NT2/D1 (cell line): ENCODE measurements around the gene SLC6A18.

ENCODE experiments used
- DNase-seq: peaks from one replicate; pipeline ENCODE4 v3.0.0-alpha.2; 2011; ENCODE audit warnings: low read depth, low spot score
- H3K27me3 ChIP-seq: 2 replicates; pipeline ENCODE4 v1.6.0; 2011; ENCODE audit warnings: mild to moderate bottlenecking; ENCODE audit not compliant: insufficient read length, insufficient read depth
- H3K36me3 ChIP-seq: 2 replicates; pipeline ENCODE4 v1.6.1; 2011; ENCODE audit warnings: mild to moderate bottlenecking, low read length, mixed read lengths; ENCODE audit not compliant: insufficient read depth, insufficient read length
- H3K4me1 ChIP-seq: 2 replicates; pipeline ENCODE4 v1.5.1; 2011; ENCODE audit not compliant: insufficient read depth, insufficient read length
- H3K4me3 ChIP-seq: 2 replicates; pipeline ENCODE4 v1.5.1; 2011; ENCODE audit warnings: low read depth; ENCODE audit not compliant: insufficient read length
- H3K9ac ChIP-seq: 2 replicates; pipeline ENCODE4 v1.6.0; 2011; ENCODE audit warnings: low read depth; ENCODE audit not compliant: insufficient read length
- H3K9me3 ChIP-seq: 2 replicates; pipeline ENCODE4 v1.5.1; 2011; ENCODE audit warnings: mild to moderate bottlenecking, low read length; ENCODE audit not compliant: insufficient read depth
- SUZ12 ChIP-seq: IDR thresholded peaks from 2 replicates; pipeline ENCODE4 v1.6.1; 2011; ENCODE audit not compliant: insufficient read length, insufficient read depth; ENCODE audit errors: extremely low read depth
- YY1 ChIP-seq: IDR thresholded peaks from 2 replicates; pipeline ENCODE4 v1.6.1; 2011; ENCODE audit not compliant: insufficient read length, insufficient read depth
- ZNF274 ChIP-seq: IDR thresholded peaks from 2 replicates; pipeline ENCODE4 v1.6.1; 2011; ENCODE audit warnings: mild to moderate bottlenecking, low read depth, low read length

Gene SLC6A18

DNA sequence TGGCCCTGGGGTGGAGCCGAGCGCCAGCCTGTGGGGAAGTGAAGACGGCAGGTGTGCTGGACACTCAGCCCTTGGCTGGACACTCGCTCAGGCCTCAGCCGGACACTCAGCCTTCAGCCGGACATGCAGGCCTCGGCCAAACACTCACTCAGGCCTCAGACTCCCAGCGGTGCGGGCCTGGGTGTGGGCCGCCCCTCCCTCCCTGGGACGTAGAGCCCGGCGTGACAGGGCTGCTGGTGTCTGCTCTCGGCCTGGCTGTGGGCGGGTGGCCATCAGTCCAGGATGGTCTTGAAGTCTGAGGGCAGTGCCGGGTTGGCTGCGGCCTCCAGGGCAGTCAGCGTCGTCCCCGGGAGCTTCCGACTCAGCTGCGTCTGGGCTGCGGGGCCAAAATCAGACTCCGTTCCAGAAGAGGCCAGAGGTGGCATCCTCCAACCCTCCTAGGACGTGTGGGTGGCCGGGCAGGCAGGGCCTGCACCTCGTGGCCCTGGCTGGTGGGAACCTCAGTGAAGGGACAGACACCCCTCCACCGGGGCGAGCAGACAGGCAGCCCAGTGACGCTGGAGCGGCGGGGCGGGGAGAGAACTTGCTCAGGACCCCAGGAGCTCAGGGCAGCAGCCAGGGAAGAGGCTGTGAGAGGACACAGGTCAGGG, 28.4 kb downstream of the SLC6A18 start:
- no peak for DNase-seq
- Histone ChIP-seq H3K36me3 (no peaks in the 10 kb centered on the region), H3K27me3 (no peaks in the 10 kb centered on the region), H3K4me3 (no peak overlapping the region), H3K4me1 (no peaks in the 10 kb centered on the region), H3K9me3 (no peaks in the 10 kb centered on the region), H3K9ac (no peak overlapping the region)
- TF ChIP-seq YY1 (no peak), ZNF274 (no peak), SUZ12 (no peak)

DNA sequence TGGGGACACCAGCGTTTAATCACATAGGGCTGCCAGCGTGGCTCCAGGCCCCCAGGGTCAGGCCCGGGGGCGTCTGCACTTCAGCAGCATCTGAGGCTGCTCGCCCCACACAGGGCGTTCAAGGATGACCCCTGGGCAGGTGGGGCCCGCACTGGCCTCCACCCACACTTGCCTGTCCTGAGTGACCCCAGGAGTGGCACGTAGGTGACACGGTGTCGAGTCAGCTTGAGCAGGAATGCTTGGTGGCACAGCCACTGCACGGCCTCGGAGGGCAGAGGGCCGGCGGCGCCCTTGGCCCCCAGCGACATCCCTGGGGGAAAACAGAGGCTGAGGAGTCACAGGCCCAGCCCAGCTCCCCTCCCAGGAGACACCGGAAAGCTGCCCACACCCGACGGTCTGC, 29.0 kb downstream of the SLC6A18 start:
- no peak overlapping the region for H3K4me3 ChIP-seq
- no peaks in the 10 kb centered on the region for H3K4me1 ChIP-seq
- DNase-seq = no peak
- no peaks in the 10 kb centered on the region for H3K9me3 ChIP-seq
- no peaks in the 10 kb centered on the region for H3K27me3 ChIP-seq
- H3K36me3 ChIP-seq = no peaks in the 10 kb centered on the region
- TF ChIP-seq ZNF274 (no peak), YY1 (no peak), SUZ12 (no peak)
- no peak overlapping the region for H3K9ac ChIP-seq

DNA sequence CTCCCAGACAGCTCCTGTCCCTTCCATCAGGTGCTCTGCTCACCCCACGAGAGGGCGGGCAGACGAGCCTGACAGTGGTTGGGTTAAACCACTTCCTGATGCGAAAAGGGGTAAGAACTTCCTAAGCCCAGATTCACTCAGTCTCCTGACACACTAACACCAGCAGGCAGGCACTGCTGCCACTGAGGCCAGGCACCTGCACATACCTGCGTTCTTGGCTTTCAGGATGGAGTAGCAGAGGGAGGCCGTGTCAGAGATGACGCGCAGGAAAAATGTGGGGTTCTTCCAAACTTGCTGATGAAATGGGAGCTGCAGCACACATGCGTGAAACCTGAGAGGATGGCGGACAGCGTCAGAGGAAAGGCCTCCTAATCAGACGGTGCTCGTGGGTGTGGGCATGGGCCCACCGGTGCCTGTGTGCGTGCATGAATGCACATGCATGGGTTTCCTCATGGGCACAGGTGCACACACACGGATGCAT, 29.9 kb downstream of the SLC6A18 start:
- no peak for TF ChIP-seq YY1
- H3K27me3 ChIP-seq = no peaks in the 10 kb centered on the region
- DNase-seq = no peak
- peaks cover 4% of the 10 kb centered on the region for H3K36me3 ChIP-seq
- H3K4me3 ChIP-seq = no peak overlapping the region
- no peaks in the 10 kb centered on the region for H3K4me1 ChIP-seq
- H3K9me3 ChIP-seq = peaks cover 3% of the 10 kb centered on the region; the same call in 1 of the 2 replicates
- no peak overlapping the region for H3K9ac ChIP-seq

DNA sequence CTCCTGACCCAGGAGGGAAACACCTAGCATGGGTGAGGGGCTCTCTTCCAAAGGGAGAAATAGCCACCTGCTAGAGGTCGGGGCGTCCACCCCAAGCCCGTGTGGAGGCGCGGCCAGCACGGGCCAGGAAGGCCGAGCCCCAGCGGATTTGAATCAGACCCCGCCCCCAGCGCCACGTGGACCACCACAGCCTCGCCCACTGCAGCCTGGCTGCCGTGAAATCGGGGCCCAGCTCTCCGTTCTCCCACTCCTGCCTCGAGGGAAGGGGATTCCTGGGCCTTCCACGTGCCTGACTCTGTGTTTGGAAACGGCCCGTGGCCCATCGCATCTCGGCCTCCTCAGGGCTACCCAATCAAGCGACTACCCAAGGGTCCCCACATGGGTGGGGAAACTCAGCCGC, 31.6 kb downstream of the SLC6A18 start:
- no peak overlapping the region for H3K9ac ChIP-seq
- no peak for DNase-seq
- peaks cover 19% of the 10 kb centered on the region for H3K9me3 ChIP-seq
- H3K4me1 ChIP-seq = no peaks in the 10 kb centered on the region
- TF ChIP-seq SUZ12 (no peak), YY1 (no peak), ZNF274 (no peak)
- H3K36me3 ChIP-seq = peaks cover 17% of the 10 kb centered on the region
- H3K4me3 ChIP-seq = no peak overlapping the region
- no peaks in the 10 kb centered on the region for H3K27me3 ChIP-seq

DNA sequence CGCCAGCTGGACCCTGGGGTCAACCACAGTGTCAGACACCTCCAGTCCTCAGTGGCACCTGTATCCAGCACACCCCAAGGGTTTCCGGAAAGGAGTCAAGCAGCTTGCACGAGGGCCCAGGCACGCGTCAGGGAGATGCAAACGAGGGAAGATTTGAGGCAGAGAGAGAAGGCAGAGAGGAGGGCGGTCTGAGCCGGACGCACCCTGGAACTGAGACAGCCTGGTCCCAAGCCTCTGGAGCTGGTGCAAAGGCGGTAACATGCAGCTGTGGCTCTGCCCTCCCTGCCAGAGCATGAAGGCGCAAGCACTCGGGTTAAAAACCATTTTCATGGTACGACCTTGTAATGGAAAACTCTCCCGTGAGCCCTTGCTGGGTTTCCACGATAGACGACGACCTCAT, 32.2 kb downstream of the SLC6A18 start:
- TF ChIP-seq SUZ12 (no peak), ZNF274 (no peak)
- H3K9me3 ChIP-seq = peaks cover 24% of the 10 kb centered on the region
- H3K4me1 ChIP-seq = no peaks in the 10 kb centered on the region
- H3K9ac ChIP-seq = no peak overlapping the region
- peaks cover 18% of the 10 kb centered on the region for H3K36me3 ChIP-seq
- H3K27me3 ChIP-seq = no peaks in the 10 kb centered on the region
- no peak for DNase-seq
- no peak overlapping the region for H3K4me3 ChIP-seq

DNA sequence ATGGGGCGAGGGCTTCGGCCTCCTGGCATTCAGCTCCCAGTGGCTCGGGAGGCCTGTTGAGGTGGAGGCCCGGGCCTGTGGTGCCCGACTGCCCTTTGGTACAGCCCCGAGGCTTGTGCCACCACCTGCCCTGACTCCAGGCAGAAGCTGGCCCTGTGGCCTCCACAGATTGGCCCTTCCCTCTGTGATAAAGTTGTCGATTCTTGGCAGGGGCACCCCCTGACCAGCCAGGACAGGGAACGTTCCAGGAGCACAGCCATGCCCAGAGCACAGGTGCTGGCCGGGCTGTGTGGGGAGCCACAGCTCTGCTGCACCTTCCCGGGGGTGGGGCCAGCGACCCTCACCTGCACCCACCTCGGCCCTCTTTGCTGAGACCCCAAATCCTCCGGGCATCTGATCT, 32.7 kb downstream of the SLC6A18 start:
- no peak for DNase-seq
- Histone ChIP-seq H3K9ac (no peak overlapping the region), H3K4me3 (no peak overlapping the region), H3K27me3 (no peaks in the 10 kb centered on the region), H3K9me3 (peaks cover 29% of the 10 kb centered on the region), H3K4me1 (no peaks in the 10 kb centered on the region), H3K36me3 (peaks cover 20% of the 10 kb centered on the region)
- TF ChIP-seq SUZ12 (no peak), YY1 (no peak), ZNF274 (no peak)

DNA sequence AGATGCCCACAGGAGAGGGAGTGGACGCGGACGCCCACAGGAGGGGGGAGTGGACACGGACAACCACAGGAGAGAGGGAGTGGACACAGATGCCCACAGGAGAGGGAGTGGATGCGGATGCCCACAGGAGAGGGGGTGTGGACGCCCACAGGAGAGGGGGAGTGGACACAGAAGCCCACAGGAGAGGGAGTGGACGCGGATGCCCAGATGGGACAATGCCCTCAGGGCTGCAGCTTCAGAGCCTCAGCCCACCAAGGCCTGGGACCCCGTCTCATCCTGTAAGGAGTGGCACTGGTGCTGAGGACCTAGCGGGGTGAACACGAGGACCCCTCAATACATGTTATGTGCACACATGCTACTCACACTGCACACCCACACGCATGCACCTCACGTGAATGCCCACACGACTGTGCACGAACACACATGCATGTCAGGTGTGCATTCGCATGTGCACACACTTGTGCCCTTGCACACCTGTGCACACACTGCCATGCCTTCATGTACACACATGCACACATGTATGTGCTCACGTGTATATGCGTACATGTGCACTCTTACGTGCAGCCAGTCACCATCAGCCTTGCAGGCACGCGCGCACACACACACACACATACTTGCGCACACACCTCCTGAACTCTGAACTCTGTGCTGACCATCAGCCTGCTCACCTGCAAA, 34.8 kb downstream of the SLC6A18 start:
- peaks cover 29% of the 10 kb centered on the region for H3K36me3 ChIP-seq

More for the DNA sequence above, 34.8 kb downstream of the SLC6A18 start:
- H3K9ac ChIP-seq = no peak overlapping the region
- H3K4me1 ChIP-seq = no peaks in the 10 kb centered on the region
- TF ChIP-seq SUZ12 (no peak), YY1 (no peak), ZNF274 (no peak)
- H3K4me3 ChIP-seq = no peak overlapping the region
- peaks cover 49% of the 10 kb centered on the region for H3K9me3 ChIP-seq
- no peaks in the 10 kb centered on the region for H3K27me3 ChIP-seq
- DNase-seq = no peak
